GM19395 (cell line): ENCODE data around the gene MRPL52.
"Not testable (repeated sequence)": the region's sequence is repeated elsewhere in the genome, so short reads cannot be mapped to it uniquely, and the experiment has no call there.

Experiments used
- ATAC-seq: cut with Tn5 transposase; IDR thresholded peaks from one replicate; pipeline ENCODE4 v1.9.1; 2021; ENCODE audit warnings: mild to moderate bottlenecking, moderate library complexity; ENCODE audit not compliant: unreplicated experiment

MRPL52 gene

DNA sequence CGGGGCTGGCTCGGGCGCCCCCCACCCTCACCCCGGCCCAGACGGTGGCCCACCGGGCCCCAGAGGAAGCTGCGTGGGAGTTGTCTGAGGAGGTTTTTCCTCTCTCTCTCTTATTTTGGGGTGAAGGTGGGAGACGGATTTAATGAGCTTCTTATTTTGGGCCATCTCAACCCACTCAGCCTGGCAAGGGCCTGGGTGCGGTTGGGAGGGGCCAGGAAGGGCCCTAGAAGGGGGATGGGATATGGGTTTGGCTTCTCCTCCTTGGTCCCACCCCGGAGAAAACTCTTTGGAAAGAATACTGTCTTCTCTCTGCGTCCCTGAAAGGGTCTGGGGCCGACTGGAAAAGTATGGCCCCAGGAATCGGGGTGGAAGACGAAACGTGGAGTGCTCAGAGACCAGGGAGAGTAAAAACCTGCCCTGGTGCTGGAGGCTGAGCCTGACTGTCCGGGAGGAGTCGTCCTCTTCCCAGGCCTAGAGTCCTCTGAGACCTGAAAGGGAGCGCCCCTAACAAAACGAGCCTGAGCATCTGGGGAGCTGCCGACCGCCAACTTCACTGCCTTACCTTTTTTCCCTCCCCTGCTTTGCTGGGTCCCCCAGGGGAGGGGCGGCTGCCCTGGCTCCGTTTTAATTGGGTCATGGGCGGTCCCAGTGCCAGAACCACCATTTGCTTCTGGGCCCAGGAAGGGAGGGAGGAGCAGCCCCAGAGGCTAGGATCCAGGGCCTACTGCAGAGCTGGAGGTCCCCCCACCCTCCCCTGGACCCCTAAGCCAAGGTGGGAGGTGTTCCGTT lies 8.3 kb downstream of the MRPL52 start:
- no peak for ATAC-seq

DNA sequence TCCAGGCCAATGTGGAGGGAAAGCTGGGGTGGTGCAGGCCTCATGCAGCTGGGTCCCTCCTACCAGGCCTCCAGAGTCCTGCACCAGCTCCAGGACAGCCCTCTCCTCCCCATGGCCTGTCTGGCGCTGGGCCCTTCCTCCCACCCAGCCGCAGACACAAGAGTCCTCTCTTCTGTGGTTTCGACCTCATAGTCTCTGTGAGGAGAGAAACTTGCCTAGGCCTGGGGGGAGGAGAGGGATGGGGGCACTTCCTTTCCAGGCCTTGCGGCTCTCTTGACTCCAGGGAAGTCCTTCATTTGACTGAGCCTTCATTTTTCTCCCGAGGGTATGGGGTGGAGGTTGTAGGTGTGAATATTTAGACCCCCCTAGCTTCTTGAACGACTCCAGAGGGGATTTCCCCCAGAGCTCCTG lies 8.9 kb downstream of the MRPL52 start:
- no peak for ATAC-seq

DNA sequence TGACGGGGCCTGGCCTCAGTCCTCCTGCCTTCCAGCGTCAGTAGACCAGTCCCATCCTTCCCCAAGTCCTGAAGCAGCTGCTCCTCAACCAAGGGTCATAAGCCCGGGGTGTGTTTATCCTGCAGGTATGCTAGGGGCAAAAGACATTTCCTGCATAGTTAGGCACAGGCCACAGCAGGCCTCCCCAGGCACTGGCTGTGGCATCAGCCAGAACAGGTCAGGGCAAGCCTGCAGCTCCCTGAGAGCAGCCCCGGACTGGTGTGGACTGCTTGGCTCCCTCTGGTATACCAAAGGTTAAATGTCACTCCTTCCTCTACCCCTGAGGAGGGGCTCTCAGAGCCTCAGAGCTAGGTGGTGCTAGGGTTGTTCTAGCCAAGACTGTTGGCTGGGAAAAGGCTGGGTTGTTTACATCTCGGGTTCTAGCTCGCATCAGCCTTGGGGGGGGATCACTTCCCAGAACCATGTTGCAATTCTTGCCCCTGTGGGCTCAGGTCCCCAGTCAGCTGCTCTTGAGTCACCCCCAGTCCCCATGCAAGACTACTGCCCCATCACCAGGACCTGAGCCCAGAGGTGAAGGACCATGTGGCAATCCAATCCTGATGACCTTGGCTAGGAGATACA lies 9.6 kb downstream of the MRPL52 start:
- no peak for ATAC-seq

DNA sequence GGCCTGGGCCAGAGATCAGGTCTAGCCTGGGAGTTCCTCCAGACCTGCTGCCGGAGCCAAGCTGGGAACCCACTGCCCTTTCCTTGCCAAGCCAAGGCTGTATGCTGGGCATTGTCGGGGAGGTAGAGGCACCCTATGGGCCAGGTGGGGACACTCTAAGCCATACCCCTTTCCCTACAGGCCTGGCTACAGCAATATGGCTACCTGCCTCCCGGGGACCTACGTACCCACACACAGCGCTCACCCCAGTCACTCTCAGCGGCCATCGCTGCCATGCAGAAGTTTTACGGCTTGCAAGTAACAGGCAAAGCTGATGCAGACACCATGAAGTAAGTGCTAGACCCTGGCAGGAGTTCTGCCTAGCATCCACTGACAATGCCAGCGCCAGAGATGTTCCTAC lies 11.6 kb downstream of the MRPL52 start:
- no peak for ATAC-seq

DNA sequence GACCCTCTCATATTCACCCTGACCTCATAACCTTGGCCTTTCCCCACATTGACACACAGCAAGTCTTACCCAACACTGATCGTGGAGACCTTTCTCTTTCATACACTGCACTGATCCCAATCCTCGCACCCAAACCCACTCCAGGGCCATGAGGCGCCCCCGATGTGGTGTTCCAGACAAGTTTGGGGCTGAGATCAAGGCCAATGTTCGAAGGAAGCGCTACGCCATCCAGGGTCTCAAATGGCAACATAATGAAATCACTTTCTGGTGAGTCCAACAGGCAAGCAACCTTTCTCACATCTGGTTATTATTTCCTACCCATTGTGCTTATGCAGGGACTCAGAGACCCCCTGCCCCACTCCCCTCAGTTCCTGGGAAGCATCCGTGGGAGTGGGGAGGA lies 12.1 kb downstream of the MRPL52 start:
- ATAC-seq = no peak

DNA sequence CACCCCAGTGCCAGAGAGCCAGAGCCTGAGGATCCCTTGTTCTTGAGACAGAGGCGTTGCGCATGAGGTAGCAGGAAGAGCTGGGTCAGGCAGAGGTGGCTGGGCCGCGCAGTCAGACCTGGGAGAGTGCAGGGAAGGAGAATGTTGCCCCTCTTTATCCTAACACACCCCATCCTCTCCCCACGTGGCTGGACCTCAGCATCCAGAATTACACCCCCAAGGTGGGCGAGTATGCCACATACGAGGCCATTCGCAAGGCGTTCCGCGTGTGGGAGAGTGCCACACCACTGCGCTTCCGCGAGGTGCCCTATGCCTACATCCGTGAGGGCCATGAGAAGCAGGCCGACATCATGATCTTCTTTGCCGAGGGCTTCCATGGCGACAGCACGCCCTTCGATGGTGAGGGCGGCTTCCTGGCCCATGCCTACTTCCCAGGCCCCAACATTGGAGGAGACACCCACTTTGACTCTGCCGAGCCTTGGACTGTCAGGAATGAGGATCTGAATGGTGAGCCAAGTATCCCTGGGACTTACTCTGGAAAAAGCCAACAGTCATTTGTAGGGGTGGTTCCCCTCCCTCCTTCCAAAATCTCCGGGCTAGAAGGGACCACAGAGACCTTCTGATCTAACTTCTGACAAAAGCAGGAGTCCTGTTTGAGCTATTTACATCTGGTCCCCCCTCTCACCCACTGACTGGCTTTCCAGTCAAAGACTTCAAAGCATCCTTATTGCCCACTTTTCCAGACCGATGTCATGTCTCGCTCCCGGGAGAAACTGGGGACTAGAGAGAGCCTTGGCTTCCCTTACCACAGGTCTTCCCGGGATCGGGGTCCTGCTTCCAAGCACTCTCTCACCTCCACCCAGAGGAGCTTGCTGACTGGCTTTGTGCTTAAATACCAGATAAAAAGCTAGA lies 12.8 kb downstream of the MRPL52 start:
- no peak for ATAC-seq

DNA sequence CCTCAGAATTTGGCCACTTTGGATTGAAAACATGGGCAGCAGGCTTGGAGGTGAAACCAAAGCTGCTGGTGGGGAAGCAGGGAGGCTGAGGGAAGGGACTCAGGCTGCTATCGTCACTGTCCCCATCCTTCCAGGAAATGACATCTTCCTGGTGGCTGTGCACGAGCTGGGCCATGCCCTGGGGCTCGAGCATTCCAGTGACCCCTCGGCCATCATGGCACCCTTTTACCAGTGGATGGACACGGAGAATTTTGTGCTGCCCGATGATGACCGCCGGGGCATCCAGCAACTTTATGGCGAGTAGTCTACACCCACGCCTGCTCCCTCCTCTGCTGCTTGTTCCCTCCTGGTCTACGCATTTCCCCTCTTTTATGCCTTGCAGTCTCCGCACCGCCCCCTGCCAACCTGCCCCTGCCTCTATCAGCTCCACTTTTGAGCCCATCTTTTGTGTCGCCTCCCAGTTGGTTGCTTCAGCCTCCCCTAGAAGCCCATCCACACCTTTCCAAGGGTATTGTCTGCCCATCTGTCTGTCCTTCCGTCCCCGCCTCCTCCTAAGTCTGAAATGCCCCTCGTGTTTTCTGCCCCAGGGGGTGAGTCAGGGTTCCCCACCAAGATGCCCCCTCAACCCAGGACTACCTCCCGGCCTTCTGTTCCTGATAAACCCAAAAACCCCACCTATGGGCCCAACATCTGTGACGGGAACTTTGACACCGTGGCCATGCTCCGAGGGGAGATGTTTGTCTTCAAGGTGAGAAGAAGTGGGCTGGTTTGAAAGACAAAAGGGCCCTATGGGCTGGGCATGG lies 13.6 kb downstream of the MRPL52 start:
- ATAC-seq = no peak

DNA sequence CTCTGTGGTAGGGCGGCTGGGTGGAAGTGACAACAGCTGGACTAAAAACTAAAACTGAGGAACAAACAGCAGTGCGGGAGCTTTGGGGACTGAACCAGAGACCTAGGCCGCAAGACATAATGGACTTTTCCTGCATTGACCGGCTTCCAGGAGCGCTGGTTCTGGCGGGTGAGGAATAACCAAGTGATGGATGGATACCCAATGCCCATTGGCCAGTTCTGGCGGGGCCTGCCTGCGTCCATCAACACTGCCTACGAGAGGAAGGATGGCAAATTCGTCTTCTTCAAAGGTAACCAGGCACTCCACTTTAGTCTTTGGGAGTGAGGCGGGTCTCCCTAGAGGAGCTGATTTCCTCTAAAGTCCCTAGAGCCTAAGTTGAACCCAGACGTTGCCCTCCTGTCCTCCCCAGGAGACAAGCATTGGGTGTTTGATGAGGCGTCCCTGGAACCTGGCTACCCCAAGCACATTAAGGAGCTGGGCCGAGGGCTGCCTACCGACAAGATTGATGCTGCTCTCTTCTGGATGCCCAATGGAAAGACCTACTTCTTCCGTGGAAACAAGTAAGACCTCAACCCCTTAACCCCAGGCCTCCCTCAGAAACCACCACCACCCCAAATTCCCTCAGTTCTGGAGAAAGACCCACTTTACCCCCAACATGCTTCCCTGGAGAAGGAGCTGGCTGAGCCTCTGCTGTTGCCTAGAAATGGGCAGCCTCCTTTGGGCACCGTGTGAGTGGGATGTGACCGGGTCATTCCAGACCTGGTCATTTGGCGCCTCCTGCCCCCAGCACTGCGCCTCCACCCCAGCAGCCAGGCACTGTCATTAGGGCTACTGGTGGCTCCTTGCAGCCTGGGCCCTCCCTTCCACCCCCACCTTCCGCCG lies 14.8 kb downstream of the MRPL52 start:
- ATAC-seq = no peak

DNA sequence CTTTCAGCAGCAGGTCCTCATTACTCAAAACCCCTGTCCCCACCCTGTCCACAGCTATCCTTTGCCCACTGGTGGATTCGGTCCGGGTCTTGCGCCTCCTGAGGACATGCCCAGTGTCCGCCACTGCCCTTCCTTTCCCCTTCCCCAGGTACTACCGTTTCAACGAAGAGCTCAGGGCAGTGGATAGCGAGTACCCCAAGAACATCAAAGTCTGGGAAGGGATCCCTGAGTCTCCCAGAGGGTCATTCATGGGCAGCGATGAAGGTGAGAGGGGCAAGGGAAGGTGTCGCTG lies 15.4 kb downstream of the MRPL52 start:
- ATAC-seq = no peak

DNA sequence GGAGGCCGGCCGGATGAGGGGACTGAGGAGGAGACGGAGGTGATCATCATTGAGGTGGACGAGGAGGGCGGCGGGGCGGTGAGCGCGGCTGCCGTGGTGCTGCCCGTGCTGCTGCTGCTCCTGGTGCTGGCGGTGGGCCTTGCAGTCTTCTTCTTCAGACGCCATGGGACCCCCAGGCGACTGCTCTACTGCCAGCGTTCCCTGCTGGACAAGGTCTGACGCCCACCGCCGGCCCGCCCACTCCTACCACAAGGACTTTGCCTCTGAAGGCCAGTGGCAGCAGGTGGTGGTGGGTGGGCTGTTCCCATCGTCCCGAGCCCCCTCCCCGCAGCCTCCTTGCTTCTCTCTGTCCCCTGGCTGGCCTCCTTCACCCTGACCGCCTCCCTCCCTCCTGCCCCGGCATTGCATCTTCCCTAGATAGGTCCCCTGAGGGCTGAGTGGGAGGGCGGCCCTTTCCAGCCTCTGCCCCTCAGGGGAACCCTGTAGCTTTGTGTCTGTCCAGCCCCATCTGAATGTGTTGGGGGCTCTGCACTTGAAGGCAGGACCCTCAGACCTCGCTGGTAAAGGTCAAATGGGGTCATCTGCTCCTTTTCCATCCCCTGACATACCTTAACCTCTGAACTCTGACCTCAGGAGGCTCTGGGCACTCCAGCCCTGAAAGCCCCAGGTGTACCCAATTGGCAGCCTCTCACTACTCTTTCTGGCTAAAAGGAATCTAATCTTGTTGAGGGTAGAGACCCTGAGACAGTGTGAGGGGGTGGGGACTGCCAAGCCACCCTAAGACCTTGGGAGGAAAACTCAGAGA lies 16.3 kb downstream of the MRPL52 start:
- ATAC-seq = no peak

DNA sequence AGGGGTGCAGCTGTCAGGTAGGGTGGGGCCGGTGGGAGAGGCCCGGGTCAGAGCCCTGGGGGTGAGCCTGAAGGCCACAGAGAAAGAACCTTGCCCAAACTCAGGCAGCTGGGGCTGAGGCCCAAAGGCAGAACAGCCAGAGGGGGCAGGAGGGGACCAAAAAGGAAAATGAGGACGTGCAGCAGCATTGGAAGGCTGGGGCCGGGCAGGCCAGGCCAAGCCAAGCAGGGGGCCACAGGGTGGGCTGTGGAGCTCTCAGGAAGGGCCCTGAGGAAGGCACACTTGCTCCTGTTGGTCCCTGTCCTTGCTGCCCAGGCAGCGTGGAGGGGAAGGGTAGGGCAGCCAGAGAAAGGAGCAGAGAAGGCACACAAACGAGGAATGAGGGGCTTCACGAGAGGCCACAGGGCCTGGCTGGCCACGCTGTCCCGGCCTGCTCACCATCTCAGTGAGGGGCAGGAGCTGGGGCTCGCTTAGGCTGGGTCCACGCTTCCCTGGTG lies 17.2 kb downstream of the MRPL52 start:
- ATAC-seq = no peak

DNA sequence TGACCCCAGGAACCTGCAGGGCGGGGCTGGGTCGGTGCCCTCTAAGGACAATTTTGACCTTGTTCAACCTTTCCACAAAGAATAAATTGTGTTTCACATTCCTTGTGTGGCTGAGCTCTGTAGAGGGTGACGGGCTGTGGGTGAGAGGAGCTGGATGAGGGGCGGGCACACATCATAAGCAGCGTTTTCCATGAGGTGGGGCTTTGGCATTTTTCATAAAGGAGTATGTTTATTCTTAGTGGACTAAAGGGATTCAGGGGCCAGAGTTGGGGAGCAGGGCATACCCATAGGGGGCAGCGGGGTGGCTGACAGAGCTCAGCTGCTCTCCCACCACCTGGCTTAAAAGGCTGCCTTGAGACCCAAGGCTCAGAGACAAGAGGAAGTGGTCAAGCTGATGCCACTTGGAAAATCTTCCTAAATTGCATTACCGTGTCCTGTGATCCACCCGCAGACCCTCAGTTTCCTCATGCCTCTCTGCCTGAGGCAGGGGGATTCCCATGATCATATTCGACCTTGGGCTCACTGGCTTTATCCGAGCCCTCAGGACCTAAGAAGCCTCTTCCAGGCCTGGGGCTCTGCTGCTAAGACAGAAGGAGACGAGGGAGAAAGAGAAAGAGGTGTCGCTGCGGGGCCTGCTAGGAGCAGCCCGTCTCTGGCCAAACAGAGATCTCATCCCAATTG lies 18.1 kb downstream of the MRPL52 start:
- ATAC-seq = no peak

DNA sequence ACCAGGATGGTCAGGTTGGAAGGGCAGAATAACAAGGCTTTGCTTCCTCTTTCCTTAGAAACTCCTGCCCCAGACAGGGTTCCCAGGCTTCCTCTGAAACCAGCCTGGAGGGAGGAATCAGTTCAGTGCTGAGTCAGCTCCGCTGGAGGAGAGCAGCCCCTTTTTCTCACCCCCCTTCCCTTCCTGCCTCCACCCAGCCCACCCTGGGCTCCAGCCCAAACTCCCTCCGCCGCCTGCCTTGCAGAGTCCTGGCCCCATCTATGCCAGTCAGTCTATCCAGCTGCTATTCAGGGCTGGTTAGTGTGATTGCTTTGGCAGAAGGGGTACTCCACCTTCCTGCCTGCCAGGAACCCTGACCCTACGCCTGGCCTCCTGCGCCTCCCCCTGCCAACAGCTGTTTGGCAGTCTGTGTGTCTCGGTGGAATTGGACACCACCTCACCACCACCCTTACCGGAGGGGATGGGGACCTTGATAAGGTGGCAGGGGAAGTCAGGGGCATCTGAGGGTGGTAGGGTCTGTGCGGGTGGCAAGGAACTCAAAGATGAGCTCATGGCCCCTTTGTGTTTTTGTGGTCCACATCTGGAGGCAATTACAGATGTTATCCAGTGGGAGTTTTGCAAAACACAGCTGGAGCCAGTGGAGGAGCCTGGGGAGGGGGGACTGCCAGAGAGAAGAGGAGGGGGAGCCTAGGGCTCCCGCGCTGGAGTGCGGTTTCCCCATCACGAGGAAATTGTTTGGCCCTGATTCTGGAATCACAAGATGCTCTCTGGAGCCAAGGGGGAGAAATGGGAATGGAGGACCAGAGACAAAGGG lies 18.9 kb downstream of the MRPL52 start:
- no peak for ATAC-seq

DNA sequence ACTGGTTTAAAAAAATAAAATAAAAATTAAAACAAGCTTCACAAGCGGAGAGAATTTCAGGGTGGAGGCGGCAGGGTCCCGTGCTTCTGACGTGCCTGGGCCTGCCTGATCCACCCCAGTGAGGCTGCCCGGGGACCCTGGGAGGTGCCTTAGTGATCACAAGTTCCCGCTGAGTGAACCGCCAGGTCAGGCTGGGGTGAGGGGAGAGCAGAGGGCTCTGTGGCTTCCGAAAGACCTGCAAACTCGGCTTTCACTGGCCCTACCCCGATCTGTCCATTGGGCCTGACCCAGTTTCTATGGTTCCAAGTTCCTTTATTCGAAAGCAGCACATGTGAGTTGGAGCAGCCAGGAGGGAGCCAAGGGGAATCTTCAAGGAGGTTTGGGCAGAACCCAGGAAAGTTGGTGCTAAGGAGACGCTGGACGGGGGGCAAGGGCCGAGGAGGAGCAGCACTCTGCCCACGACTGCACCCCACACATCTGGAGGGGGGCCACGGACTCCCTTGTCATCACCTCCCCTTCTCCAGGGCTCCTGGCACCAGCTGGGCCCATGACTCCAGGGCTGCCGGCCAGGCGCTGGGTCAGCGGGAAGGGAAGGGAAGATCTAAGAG lies 19.6 kb downstream of the MRPL52 start:
- ATAC-seq = no peak

DNA sequence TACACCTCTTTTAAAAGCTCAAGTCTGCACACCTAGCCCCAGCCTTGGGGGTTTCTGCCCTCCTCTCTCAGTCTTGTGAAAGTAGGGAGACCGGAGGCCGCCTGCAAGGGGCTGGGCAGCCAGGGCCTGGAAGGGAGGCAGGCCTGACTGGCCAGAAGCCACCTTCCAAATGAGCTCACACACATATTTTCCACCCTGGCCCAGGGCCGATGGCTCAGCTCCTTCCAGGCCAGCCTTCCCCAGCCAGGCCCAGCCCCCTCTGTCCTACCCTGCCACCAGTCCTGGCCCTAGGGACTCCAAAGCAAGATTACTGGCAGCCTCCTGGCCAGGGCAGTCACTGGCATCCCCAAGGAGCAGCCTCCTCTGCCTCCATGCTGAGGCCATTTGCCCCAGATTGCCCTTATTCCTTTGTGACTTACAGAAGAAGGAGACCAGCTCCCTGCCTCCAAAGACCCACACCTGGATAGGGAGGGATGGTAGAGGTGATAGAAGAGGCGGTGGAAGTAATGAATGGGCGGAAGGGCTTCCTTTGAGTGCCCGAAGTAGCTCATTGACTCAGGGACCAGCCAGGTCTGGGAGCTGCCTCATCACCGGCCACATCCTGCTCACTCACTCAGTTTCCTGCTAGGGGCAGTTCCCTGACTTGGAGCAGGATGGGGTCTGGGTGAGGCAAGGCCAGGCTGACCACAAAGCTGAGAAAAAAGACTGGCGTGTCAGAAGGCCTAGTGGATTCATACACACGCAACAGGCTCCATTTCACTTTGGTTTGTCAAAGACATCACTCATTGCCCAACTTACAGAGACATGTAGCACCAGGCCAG lies 21.5 kb downstream of the MRPL52 start:
- no peak for ATAC-seq

DNA sequence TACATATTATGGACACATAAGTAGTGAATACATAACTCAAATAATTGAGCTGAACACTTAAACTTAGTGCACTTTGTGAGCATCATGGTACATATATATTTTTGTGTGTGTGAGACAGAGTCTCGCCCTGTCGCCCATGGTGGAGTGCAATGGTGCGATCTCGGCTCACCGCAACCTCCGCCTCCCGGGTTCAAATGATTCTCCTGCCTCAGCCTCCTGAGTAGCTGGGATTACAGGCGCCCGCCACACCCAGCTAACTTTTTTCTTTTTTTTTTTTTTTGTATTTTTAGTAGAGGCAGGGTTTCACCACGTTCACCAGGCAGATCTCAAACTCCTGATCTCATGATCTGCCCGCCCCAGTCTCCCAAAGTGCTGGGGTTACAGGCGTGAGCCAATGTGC lies 22.5 kb downstream of the MRPL52 start:
- ATAC-seq = not testable (repeated sequence)

DNA sequence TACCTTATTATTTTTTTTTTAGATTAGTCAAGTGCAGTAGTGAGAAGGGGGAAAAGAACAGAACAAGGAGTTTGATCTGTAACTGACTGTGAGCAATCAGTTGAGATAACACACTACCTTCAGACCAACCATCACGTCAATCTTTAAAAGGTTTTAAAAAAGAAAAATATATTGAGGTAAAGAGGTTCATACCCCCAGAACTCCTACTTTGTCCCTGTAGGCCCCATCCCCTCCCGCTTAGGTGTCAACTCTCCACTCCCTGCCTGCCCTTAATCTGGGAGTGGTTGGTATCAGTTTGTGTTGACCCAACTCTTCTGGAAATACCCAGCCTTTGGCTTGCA lies 22.9 kb downstream of the MRPL52 start:
- no peak for ATAC-seq
